Cerebellar nuclear complex (tissue), 1 donor: ENCODE data around the gene FDX2.

ENCODE experiments used
- DNase-seq, 2 experiments: peaks; one replicate each; lab custom pipeline; 2025; lab: John Stamatoyannopoulos, UW

The FDX2 gene

GRCh38 chr19:10299545-10300458 lies 16.0 kb downstream of the FDX2 start:
- DNase-seq, result no peak

GRCh38 chr19:10295847-10296591 lies 19.8 kb downstream of the FDX2 start:
- DNase-seq, result no peak

DNA sequence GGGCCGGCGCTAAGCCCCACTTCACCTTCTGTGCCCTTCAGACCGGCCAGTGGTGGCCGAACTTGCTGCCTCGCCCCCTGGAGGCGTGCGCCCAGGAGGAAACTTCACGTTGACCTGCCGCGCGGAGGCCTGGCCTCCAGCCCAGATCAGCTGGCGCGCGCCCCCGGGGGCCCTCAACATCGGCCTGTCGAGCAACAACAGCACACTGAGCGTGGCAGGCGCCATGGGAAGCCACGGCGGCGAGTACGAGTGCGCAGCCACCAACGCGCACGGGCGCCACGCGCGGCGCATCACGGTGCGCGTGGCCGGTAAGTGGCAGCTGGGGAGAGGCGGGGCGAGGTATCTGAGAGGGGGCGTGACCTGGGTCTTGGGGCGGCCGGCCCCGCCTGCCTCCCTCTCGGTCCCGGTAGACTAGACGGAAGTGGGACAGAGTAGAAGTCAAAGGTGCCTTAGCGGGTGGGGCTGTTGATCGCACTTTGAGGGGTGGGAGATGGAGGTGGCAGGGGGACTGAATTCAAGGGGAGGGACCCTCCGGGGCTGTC lies 20.4 kb downstream of the FDX2 start:
- no peak for DNase-seq

- no peak for DNase-seq
These were observed 21.5 kb downstream of the FDX2 start for GRCh38 chr19:10294368-10294697.

DNA sequence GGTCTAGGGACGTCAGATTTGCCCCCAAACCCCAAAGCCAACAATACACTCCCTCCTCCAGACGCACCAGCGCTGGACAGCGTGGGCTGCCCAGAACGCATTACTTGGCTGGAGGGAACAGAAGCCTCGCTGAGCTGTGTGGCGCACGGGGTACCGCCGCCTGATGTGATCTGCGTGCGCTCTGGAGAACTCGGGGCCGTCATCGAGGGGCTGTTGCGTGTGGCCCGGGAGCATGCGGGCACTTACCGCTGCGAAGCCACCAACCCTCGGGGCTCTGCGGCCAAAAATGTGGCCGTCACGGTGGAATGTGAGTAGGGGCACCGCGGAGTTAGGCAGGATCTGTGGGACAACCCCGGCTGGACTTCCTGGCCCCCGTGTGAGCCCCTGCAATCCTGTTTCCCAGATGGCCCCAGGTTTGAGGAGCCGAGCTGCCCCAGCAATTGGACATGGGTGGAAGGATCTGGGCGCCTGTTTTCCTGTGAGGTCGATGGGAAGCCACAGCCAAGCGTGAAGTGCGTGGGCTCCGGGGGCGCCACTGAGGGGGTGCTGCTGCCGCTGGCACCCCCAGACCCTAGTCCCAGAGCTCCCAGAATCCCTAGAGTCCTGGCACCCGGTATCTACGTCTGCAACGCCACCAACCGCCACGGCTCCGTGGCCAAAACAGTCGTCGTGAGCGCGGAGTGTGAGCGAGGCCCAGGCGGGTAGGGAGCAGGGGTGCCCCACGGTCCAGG lies 22.0 kb downstream of the FDX2 start:
- no peak for DNase-seq

GRCh38 chr19:10292789-10293636 lies 22.8 kb downstream of the FDX2 start:
- no peak for DNase-seq

DNA sequence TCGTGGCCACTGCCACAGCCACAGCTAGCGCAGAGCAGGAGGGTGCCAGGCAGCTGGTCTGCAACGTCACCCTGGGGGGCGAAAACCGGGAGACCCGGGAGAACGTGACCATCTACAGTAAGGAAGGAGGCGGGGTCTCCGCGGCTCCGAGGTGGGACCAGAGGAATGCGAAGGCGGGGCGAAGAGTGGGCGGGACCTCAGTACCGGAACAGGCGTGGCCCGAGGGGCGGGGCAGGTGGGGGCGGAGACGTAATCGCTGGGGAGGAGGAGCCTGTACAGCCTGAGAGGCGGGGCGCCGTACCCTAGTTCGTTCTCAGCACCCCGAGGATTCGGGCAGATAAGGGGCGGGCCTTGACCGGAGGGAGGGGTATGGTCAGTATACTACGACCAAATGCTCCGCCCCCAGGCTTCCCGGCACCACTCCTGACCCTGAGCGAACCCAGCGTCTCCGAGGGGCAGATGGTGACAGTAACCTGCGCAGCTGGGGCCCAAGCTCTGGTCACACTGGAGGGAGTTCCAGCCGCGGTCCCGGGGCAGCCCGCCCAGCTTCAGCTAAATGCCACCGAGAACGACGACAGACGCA lies 23.5 kb downstream of the FDX2 start:
- no peak for DNase-seq

DNA sequence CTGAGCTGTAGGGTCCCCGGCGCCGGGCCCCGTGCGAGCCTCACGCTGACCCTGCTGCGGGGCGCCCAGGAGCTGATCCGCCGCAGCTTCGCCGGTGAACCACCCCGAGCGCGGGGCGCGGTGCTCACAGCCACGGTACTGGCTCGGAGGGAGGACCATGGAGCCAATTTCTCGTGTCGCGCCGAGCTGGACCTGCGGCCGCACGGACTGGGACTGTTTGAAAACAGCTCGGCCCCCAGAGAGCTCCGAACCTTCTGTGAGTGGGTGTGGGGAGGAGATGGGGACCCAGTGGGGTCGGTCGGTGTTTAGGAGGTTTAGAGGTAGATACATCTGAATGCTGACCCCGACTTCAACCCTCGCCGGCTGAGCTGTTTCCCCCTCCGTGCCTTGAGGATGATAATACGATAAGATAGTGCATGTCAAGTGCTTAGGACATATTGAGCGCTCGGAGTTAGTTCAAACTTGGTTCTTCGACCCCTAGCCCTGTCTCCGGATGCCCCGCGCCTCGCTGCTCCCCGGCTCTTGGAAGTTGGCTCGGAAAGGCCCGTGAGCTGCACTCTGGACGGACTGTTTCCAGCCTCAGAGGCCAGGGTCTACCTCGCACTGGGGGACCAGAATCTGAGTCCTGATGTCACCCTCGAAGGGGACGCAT lies 24.1 kb downstream of the FDX2 start:
- no peak for DNase-seq

DNA sequence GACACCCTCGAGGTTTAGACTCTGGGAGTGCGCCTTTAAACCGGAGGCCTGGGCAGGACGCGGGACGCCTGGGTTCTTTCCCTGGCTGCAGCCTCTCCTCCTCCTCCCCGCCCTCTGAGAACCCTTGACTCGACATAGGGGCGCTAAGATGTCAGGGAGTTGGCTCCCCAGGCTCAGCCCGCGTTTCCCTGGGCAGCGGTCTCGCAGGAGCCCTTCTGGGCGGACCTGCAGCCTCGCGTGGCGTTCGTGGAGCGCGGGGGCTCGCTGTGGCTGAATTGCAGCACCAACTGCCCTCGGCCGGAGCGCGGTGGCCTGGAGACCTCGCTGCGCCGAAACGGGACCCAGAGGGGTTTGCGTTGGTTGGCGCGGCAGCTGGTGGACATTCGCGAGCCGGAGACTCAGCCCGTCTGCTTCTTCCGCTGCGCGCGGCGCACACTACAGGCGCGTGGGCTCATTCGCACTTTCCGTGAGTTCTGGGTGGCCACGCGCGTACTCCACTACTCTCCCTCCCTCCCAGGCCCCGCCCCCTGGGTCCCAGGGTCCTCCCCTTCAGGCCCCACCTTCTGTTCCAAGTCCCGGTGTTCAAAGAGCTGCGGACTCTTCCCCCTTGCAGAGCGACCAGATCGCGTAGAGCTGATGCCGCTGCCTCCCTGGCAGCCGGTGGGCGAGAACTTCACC lies 24.8 kb downstream of the FDX2 start:
- DNase-seq, result no peak

DNA sequence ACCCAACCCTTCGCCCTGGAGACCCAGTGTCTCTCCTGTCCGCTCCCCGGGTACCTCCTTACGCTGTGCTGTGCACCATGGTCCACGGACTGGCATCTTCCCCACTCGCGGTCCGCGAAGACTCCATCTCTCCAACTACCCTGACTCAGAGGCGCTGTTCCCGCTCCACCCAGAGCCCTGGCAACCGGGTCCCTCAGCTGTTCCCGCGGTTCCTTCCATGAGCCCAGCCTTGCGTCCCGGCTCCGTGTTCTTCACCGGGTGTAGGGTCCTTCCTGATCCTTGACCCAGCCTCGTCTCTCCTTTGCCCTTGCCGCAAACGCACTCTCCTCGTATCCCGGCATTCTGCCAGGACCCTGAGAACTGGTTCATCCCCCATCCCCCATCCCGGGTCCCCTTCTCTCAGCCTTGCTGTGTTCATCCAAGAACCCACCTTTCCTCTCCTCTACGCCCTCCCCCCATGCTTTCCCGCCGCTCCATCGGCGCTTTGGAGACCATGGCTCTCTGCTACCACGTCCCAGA lies 25.4 kb downstream of the FDX2 start:
- no peak for DNase-seq

GRCh38 chr19:10289836-10290356 lies 25.9 kb downstream of the FDX2 start, which contains the start of gene ICAM5:
Gene ICAM5 (plus strand): TSS chr19:10289952. CDS start chr19:10290044, 92 bp downstream.
- DNase-seq, result no peak

GRCh38 chr19:10289167-10289835 lies 26.5 kb downstream of the FDX2 start:
- DNase-seq, result no peak

DNA sequence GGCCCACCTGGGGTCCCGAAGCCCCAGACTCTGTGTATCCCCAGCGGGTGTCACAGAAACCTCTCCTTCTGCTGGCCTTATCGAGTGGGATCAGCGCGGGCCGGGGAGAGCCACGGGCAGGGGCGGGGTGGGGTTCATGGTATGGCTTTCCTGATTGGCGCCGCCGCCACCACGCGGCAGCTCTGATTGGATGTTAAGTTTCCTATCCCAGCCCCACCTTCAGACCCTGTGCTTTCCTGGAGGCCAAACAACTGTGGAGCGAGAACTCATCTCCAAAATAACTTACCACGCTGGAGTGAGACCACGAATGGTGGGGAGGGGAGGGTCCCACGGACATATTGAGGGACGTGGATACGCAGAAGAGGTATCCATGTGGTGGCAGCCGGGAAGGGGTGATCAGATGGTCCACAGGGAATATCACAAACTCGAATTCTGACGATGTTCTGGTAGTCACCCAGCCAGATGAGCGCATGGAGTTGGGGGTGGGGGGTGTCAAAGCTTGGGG lies 27.1 kb downstream of the FDX2 start:
- no peak for DNase-seq

GRCh38 chr19:10286803-10287737 lies 28.7 kb downstream of the FDX2 start, which contains the start of gene ICAM4:
Gene ICAM4 (plus strand): TSS chr19:10286955. CDS start chr19:10287013, 58 bp downstream.
- DNase-seq, result no peak

DNA sequence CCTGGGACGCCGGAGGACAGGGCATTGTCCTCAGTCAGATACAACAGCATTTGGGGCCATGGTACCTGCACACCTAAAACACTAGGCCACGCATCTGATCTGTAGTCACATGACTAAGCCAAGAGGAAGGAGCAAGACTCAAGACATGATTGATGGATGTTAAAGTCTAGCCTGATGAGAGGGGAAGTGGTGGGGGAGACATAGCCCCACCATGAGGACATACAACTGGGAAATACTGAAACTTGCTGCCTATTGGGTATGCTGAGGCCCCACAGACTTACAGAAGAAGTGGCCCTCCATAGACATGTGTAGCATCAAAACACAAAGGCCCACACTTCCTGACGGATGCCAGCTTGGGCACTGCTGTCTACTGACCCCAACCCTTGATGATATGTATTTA lies 30.4 kb downstream of the FDX2 start:
- no peak for DNase-seq

DNA sequence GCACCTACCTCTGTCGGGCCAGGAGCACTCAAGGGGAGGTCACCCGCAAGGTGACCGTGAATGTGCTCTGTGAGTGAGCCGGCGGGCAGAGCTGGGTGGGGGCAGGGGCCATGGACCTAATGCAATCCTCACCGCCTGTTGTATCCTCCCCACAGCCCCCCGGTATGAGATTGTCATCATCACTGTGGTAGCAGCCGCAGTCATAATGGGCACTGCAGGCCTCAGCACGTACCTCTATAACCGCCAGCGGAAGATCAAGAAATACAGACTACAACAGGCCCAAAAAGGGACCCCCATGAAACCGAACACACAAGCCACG lies 30.9 kb downstream of the FDX2 start:
- DNase-seq, result no peak
